AG10803 (cell line): ENCODE data around the gene TRIM66.

Experiments
- DNase-seq: peaks from one replicate; pipeline ENCODE4 v3.0.0; 2010; ENCODE audit warnings: low read depth
- H3K4me3 ChIP-seq: 2 replicates; pipeline ENCODE4 v1.5.1; 2011; ENCODE audit warnings: mild to moderate bottlenecking, low read length, control low read depth
- CTCF ChIP-seq: conservative IDR thresholded peaks from 2 replicates; pipeline ENCODE4 v1.5.1; 2011; ENCODE audit warnings: mild to moderate bottlenecking, low read length, control low read depth, inconsistent platforms

Gene TRIM66

GRCh38 chr11:8614497-8614896 is 68.0 kb downstream of the TRIM66 start:
- DNase-seq, result no peak
- no peak for TF ChIP-seq CTCF
- no peak overlapping the region for H3K4me3 ChIP-seq

- no peak for DNase-seq
- no peak overlapping the region for H3K4me3 ChIP-seq
- no peak for TF ChIP-seq CTCF
Observed at GRCh38 chr11:8613036-8613435, 69.4 kb downstream of the TRIM66 start.

GRCh38 chr11:8612522-8612921 is 69.9 kb downstream of the TRIM66 start:
- no peak overlapping the region for H3K4me3 ChIP-seq
- no peak for DNase-seq
- TF ChIP-seq CTCF, result no peak

GRCh38 chr11:8610532-8611116 is 71.8 kb downstream of the TRIM66 start:
- no peak overlapping the region for H3K4me3 ChIP-seq
- no peak for DNase-seq
- TF ChIP-seq CTCF, result no peak

- no peak overlapping the region for H3K4me3 ChIP-seq
- TF ChIP-seq CTCF, result no peak
- no peak for DNase-seq
Observed at GRCh38 chr11:8608652-8609051, 73.8 kb downstream of the TRIM66 start.

DNA sequence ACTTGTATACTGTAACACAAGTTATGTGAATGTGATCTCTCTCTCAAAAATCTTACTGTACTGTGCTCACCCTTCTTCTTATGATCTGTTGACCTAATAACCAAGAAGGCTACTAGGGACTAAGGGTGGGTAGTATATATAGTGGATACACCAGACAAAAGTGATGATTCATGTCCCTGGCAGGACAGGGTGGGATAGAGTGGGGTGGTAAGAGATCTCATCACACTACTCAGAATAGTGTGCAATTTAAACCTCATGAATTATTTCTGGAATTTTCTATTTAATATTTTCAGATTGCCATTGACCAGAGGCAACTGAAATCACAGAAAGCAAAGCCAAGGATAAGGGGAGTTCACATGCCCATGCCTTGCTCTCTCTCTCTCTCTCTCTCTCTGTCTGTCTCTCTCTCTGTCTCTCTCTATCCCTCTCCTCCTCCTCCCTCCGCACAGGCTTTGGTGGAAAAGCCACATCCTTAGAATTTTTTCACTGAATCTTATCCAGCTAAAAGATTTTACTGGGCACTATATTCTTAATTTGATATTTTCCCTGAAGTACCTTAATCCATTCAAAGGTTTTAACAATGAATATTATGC is 76.4 kb downstream of the TRIM66 start:
- TF ChIP-seq CTCF, result no peak
- H3K4me3 ChIP-seq, result no peak overlapping the region

DNA sequence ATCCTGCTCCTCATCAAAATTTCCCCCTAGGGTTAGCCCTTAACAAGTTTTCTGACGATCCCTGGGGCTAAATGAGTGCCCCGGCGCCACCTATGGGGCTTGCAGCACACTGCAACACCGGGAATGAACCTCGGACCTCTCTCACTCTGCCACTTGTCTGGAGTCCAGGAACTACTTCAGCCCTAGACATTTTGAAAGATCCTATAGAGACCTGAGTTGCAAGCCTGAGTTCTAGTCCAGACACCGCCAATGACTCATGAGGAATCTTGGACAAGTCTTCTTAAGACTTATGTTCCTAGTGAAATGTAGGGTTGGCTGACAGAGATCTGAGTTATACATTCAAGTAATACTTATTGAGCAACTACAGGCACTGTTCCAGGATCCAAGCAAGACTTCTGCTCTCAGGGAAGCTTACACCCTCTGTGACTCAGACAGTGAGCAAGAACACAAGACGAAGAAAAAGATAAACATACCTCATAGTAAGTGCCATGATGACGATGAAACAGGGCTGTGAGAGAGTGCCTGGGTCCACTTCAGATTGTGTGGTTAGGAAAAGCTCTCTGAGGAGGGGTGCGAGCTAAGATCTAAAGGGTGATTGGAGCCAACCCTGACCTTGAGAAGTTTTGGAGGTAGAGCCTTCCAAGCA is 78.3 kb downstream of the TRIM66 start:
- DNase-seq, result peak; percentile 100
- TF ChIP-seq CTCF, result peak; percentile 75
- H3K4me3 ChIP-seq, result no peak overlapping the region

More for the DNA sequence above, 76.4 kb downstream of the TRIM66 start:
- peak; percentile 28 for DNase-seq
